GM12891 (cell line): Measurements from ENCODE around the gene TLK2.
"Not testable (repeated sequence)": the region's sequence is repeated elsewhere in the genome, so short reads cannot be mapped to it uniquely, and the experiment has no call there.

Source experiments
- POLR2A ChIP-seq: IDR thresholded peaks from 2 replicates; pipeline ENCODE4 v1.6.1; 2011; ENCODE audit warnings: low read depth, low read length, control low read depth
- POLR2AphosphoS5 ChIP-seq: IDR thresholded peaks from 2 replicates; pipeline ENCODE4 v1.6.1; 2011; ENCODE audit warnings: low read depth, low read length, control low read depth
- SPI1 ChIP-seq: IDR thresholded peaks from 2 replicates; pipeline ENCODE4 v1.6.1; 2011; ENCODE audit warnings: low read depth, low read length, control low read depth

GRCh38 chr17:62521295-62521694 is 42.7 kb downstream of the TLK2 start:
- TF ChIP-seq POLR2A, POLR2AphosphoS5, SPI1: not testable (repeated sequence)
